ENCODE measurements around the gene KNOP1.
A peak's percentile ranks its signal among the peaks of the same experiment; 100 is the strongest.

KNOP1 gene

GRCh38 chr16:19707569-19708295 is 10.3 kb downstream of the KNOP1 start:
- H3K9ac ChIP-seq (ENCODE audit: low read depth in 1 of 2, low read length in 2 of 2) = no peak overlapping the region
- no peaks in the 10 kb centered on the region for H3K27me3 ChIP-seq (ENCODE audit: control insufficient read depth in 1 of 2, insufficient read depth in 2 of 2, low read length in 2 of 2)
- no peak overlapping the region for H3K27ac ChIP-seq (ENCODE audit: low read depth, low read length)
- H3K9me3 ChIP-seq (ENCODE audit: control insufficient read depth in 1 of 2, low read length in 2 of 2) = no peaks in the 10 kb centered on the region
- H3K4me3 ChIP-seq (ENCODE audit: low read depth in 1 of 2, low read length in 2 of 2) = no peak overlapping the region
- H3K4me1 ChIP-seq (ENCODE audit: control insufficient read depth in 1 of 2, insufficient read depth in 2 of 2, low read length in 2 of 2) = peaks cover 0 to 9% of the 10 kb centered on the region in 2 donors
- H3K36me3 ChIP-seq (ENCODE audit: control insufficient read depth in 1 of 2, insufficient read depth in 2 of 2, low read length in 2 of 2) = peaks cover 13 to 77% of the 10 kb centered on the region in 2 donors

GRCh38 chr16:19706846-19707245 is 11.2 kb downstream of the KNOP1 start:
- peaks cover 0 to 9% of the 10 kb centered on the region in 2 donors for H3K4me1 ChIP-seq (ENCODE audit: control insufficient read depth in 1 of 2, insufficient read depth in 2 of 2, low read length in 2 of 2)
- no peak overlapping the region for H3K27ac ChIP-seq (ENCODE audit: low read depth, low read length)

GRCh38 chr16:19705843-19706242 is 12.2 kb downstream of the KNOP1 start:
- Histone ChIP-seq H3K4me1 (ENCODE audit: control insufficient read depth in 1 of 2, insufficient read depth in 2 of 2, low read length in 2 of 2) (peaks cover 4% of the 10 kb centered on the region in 2 donors), H3K9ac (ENCODE audit: low read depth in 1 of 2, low read length in 2 of 2) (no peak overlapping the region), H3K4me3 (ENCODE audit: low read depth in 1 of 2, low read length in 2 of 2) (no peak overlapping the region), H3K27me3 (ENCODE audit: control insufficient read depth in 1 of 2, insufficient read depth in 2 of 2, low read length in 2 of 2) (no peaks in the 10 kb centered on the region), H3K36me3 (ENCODE audit: control insufficient read depth in 1 of 2, insufficient read depth in 2 of 2, low read length in 2 of 2) (peaks cover 10 to 72% of the 10 kb centered on the region in 2 donors), H3K27ac (ENCODE audit: low read depth, low read length) (no peak overlapping the region), H3K9me3 (ENCODE audit: control insufficient read depth in 1 of 2, low read length in 2 of 2) (no peaks in the 10 kb centered on the region)

More at GRCh38 chr16:19706846-19707245, 11.2 kb downstream of the KNOP1 start:
- H3K9ac ChIP-seq (ENCODE audit: low read depth in 1 of 2, low read length in 2 of 2) = no peak overlapping the region
- peaks cover 10 to 76% of the 10 kb centered on the region in 2 donors for H3K36me3 ChIP-seq (ENCODE audit: control insufficient read depth in 1 of 2, insufficient read depth in 2 of 2, low read length in 2 of 2)
- no peaks in the 10 kb centered on the region for H3K9me3 ChIP-seq (ENCODE audit: control insufficient read depth in 1 of 2, low read length in 2 of 2)
- no peaks in the 10 kb centered on the region for H3K27me3 ChIP-seq (ENCODE audit: control insufficient read depth in 1 of 2, insufficient read depth in 2 of 2, low read length in 2 of 2)
- H3K4me3 ChIP-seq (ENCODE audit: low read depth in 1 of 2, low read length in 2 of 2) = no peak overlapping the region

- no peak overlapping the region for H3K9ac ChIP-seq (ENCODE audit: low read depth in 1 of 2, low read length in 2 of 2)
- H3K4me1 ChIP-seq (ENCODE audit: control insufficient read depth in 1 of 2, insufficient read depth in 2 of 2, low read length in 2 of 2) = peaks cover 11% of the 10 kb centered on the region in 2 donors
- H3K27ac ChIP-seq (ENCODE audit: low read depth, low read length) = peak overlapping the region; percentile 47
- no peaks in the 10 kb centered on the region for H3K9me3 ChIP-seq (ENCODE audit: control insufficient read depth in 1 of 2, low read length in 2 of 2)
- H3K4me3 ChIP-seq (ENCODE audit: low read depth in 1 of 2, low read length in 2 of 2) = no peak overlapping the region
- no peaks in the 10 kb centered on the region for H3K27me3 ChIP-seq (ENCODE audit: control insufficient read depth in 1 of 2, insufficient read depth in 2 of 2, low read length in 2 of 2)
- H3K36me3 ChIP-seq (ENCODE audit: control insufficient read depth in 1 of 2, insufficient read depth in 2 of 2, low read length in 2 of 2) = peaks cover 10 to 67% of the 10 kb centered on the region in 2 donors
Observed at GRCh38 chr16:19705146-19705501, 12.9 kb downstream of the KNOP1 start.

- Histone ChIP-seq H3K27ac (ENCODE audit: low read depth, low read length) (peak overlapping the region; percentile 47), H3K27me3 (ENCODE audit: control insufficient read depth in 1 of 2, insufficient read depth in 2 of 2, low read length in 2 of 2) (no peaks in the 10 kb centered on the region), H3K36me3 (ENCODE audit: control insufficient read depth in 1 of 2, insufficient read depth in 2 of 2, low read length in 2 of 2) (peaks cover 11 to 61% of the 10 kb centered on the region in 2 donors), H3K4me3 (ENCODE audit: low read depth in 1 of 2, low read length in 2 of 2) (no peak overlapping the region), H3K4me1 (ENCODE audit: control insufficient read depth in 1 of 2, insufficient read depth in 2 of 2, low read length in 2 of 2) (peaks cover 14 to 15% of the 10 kb centered on the region in 2 donors), H3K9ac (ENCODE audit: low read depth in 1 of 2, low read length in 2 of 2) (no peak overlapping the region), H3K9me3 (ENCODE audit: control insufficient read depth in 1 of 2, low read length in 2 of 2) (no peaks in the 10 kb centered on the region)
Observed at GRCh38 chr16:19704321-19705145, 13.5 kb downstream of the KNOP1 start.

GRCh38 chr16:19703172-19703889 is 14.7 kb downstream of the KNOP1 start:
- no peaks in the 10 kb centered on the region for H3K9me3 ChIP-seq (ENCODE audit: control insufficient read depth in 1 of 2, low read length in 2 of 2)
- H3K27ac ChIP-seq (ENCODE audit: low read depth, low read length) = no peak overlapping the region
- H3K36me3 ChIP-seq (ENCODE audit: control insufficient read depth in 1 of 2, insufficient read depth in 2 of 2, low read length in 2 of 2) = peaks cover 23 to 57% of the 10 kb centered on the region in 2 donors
- no peak overlapping the region for H3K4me3 ChIP-seq (ENCODE audit: low read depth in 1 of 2, low read length in 2 of 2)
- H3K4me1 ChIP-seq (ENCODE audit: control insufficient read depth in 1 of 2, insufficient read depth in 2 of 2, low read length in 2 of 2) = peaks cover 14 to 21% of the 10 kb centered on the region in 2 donors
- H3K9ac ChIP-seq (ENCODE audit: low read depth in 1 of 2, low read length in 2 of 2) = no peak overlapping the region
- no peaks in the 10 kb centered on the region for H3K27me3 ChIP-seq (ENCODE audit: control insufficient read depth in 1 of 2, insufficient read depth in 2 of 2, low read length in 2 of 2)

- Histone ChIP-seq H3K27ac (ENCODE audit: low read depth, low read length) (no peak overlapping the region), H3K9me3 (ENCODE audit: control insufficient read depth in 1 of 2, low read length in 2 of 2) (no peaks in the 10 kb centered on the region), H3K27me3 (ENCODE audit: control insufficient read depth in 1 of 2, insufficient read depth in 2 of 2, low read length in 2 of 2) (no peaks in the 10 kb centered on the region), H3K9ac (ENCODE audit: low read depth in 1 of 2, low read length in 2 of 2) (no peak overlapping the region), H3K4me1 (ENCODE audit: control insufficient read depth in 1 of 2, insufficient read depth in 2 of 2, low read length in 2 of 2) (peaks cover 35 to 43% of the 10 kb centered on the region in 2 donors), H3K36me3 (ENCODE audit: control insufficient read depth in 1 of 2, insufficient read depth in 2 of 2, low read length in 2 of 2) (peaks cover 24 to 43% of the 10 kb centered on the region in 2 donors), H3K4me3 (ENCODE audit: low read depth in 1 of 2, low read length in 2 of 2) (no peak overlapping the region)
Observed at GRCh38 chr16:19701091-19701490, 16.9 kb downstream of the KNOP1 start.

- no peak overlapping the region for H3K4me3 ChIP-seq (ENCODE audit: low read depth in 1 of 2, low read length in 2 of 2)
- H3K27ac ChIP-seq (ENCODE audit: low read depth, low read length) = no peak overlapping the region
- H3K27me3 ChIP-seq (ENCODE audit: control insufficient read depth in 1 of 2, insufficient read depth in 2 of 2, low read length in 2 of 2) = no peaks in the 10 kb centered on the region
- H3K4me1 ChIP-seq (ENCODE audit: control insufficient read depth in 1 of 2, insufficient read depth in 2 of 2, low read length in 2 of 2) = peaks cover 39 to 46% of the 10 kb centered on the region in 2 donors
- H3K36me3 ChIP-seq (ENCODE audit: control insufficient read depth in 1 of 2, insufficient read depth in 2 of 2, low read length in 2 of 2) = peaks cover 22 to 36% of the 10 kb centered on the region in 2 donors
- no peak overlapping the region for H3K9ac ChIP-seq (ENCODE audit: low read depth in 1 of 2, low read length in 2 of 2)
- H3K9me3 ChIP-seq (ENCODE audit: control insufficient read depth in 1 of 2, low read length in 2 of 2) = no peaks in the 10 kb centered on the region
Observed at GRCh38 chr16:19700319-19700781, 17.7 kb downstream of the KNOP1 start.

GRCh38 chr16:19699472-19699871 is 18.6 kb downstream of the KNOP1 start:
- H3K4me1 ChIP-seq (ENCODE audit: control insufficient read depth in 1 of 2, insufficient read depth in 2 of 2, low read length in 2 of 2) = peaks cover 39 to 46% of the 10 kb centered on the region in 2 donors
- no peaks in the 10 kb centered on the region for H3K27me3 ChIP-seq (ENCODE audit: control insufficient read depth in 1 of 2, insufficient read depth in 2 of 2, low read length in 2 of 2)
- peaks cover 14 to 27% of the 10 kb centered on the region in 2 donors for H3K36me3 ChIP-seq (ENCODE audit: control insufficient read depth in 1 of 2, insufficient read depth in 2 of 2, low read length in 2 of 2)
- H3K9ac ChIP-seq (ENCODE audit: low read depth in 1 of 2, low read length in 2 of 2) = no peak overlapping the region
- H3K4me3 ChIP-seq (ENCODE audit: low read depth in 1 of 2, low read length in 2 of 2) = no peak overlapping the region
- H3K9me3 ChIP-seq (ENCODE audit: control insufficient read depth in 1 of 2, low read length in 2 of 2) = no peaks in the 10 kb centered on the region
- H3K27ac ChIP-seq (ENCODE audit: low read depth, low read length) = no peak overlapping the region
